ENCODE data around the gene EGFL7.

DNA sequence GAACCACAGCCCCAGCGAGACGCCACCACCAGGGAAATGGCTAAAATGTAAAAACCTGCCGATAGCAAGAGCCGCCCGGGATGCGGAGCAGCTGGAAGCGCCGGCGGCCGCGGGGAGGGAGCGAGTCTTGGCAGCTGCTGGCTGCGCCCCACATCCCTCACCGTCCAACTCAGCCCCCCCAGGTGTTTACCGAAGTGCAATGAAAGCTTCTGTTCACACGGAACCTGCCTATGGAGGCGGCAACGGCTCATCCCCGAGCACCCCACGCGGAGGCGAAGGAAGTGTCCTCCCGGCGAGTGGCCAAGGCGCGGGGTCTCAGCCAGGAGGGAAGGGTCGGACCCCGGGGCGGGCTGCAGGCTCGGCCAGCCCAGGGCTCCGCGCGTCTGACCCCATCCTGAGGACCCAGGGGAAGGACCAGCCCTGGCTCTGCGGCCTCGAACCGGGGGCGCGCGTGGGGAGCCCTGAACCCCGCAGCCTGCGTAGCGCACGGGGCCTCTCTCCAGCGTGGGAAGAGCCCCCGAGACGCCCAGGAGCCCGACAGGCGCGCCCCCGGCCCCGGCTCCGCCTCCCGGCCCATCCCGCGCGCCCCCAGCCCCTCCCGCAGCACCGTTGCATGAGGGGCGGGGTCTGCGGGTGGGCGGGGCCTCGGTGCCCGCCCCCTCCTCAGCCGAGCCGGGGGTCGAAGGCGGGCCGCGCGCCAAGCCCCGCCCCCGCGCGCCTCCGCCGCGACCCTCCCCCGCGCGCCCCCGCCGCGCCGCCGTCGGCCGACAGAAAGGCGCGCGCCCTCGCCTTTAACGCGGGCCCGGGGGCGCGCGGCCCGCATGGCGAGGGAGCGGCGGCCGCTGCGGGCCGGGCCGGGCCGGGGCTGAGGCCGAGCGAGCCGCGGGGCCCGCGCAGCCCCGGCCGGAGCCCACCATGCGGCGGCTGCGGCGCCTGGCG, 49.3 kb downstream of the EGFL7 start, which contains the start of gene DIPK1B:
- TF ChIP-seq CTCF (IDR thresholded peaks at IDR 0.05): no peak
- no peak for TF ChIP-seq POLR2A (IDR thresholded peaks at IDR 0.05)

Measured in uterus (tissue), 2 donors.